GM19035 (cell line): ENCODE results near the gene KLF2.

ENCODE experiments used
- ATAC-seq: cut with Tn5 transposase; IDR thresholded peaks from one replicate; pipeline ENCODE4 v1.9.1; 2021; ENCODE audit not compliant: unreplicated experiment

KLF2 gene

GRCh38 chr19:16375157-16375935 lies 50.7 kb downstream of the KLF2 start:
- no peak for ATAC-seq

- no peak for ATAC-seq
Measured at GRCh38 chr19:16375936-16376185, 51.2 kb downstream of the KLF2 start.

GRCh38 chr19:16376241-16376640 lies 51.6 kb downstream of the KLF2 start:
- ATAC-seq = no peak

GRCh38 chr19:16376649-16377048 lies 52.0 kb downstream of the KLF2 start:
- no peak for ATAC-seq

GRCh38 chr19:16377521-16377920 lies 52.9 kb downstream of the KLF2 start:
- no peak for ATAC-seq
